Liver (tissue), 9 donors: ENCODE results near the gene DRG2. TPM values are rescaled to one million over a fixed set of nuclear protein-coding genes. Genes with fewer than 3 reads are reported as not detected.

Experiments
- DNase-seq: peaks from one replicate; pipeline ENCODE4 v3.0.0-alpha.2; 2017; ENCODE audit warnings: low spot score
- H3K27ac ChIP-seq, 2 donors: one replicate each; pipeline ENCODE4 v1.7.0; 2013; ENCODE audit warnings: inconsistent platforms in 2 of 2, low read length in 2 of 2, control low read depth in 1 of 2, low read depth in 1 of 2, mild to moderate bottlenecking in 1 of 2
- H3K27me3 ChIP-seq, 4 donors: one replicate each; pipeline versions ENCODE4 v1.6.1 to v1.7.0; 2013; ENCODE audit warnings: low read length in 3 of 4, inconsistent platforms in 1 of 4, mild to moderate bottlenecking in 1 of 4, moderate library complexity in 1 of 4; ENCODE audit not compliant: control insufficient read depth in 4 of 4, insufficient read depth in 4 of 4
- H3K36me3 ChIP-seq, 4 donors: one replicate each; pipeline versions ENCODE4 v1.6.1 to v1.7.0; 2013; ENCODE audit warnings: low read length in 3 of 4, mild to moderate bottlenecking in 3 of 4, low read depth in 1 of 4, moderate library complexity in 1 of 4; ENCODE audit not compliant: control insufficient read depth in 4 of 4, insufficient read depth in 3 of 4
- H3K4me1 ChIP-seq, 4 donors: one replicate each; pipeline versions ENCODE4 v1.6.1 to v1.7.0; 2013; ENCODE audit warnings: low read length in 3 of 4, mild to moderate bottlenecking in 3 of 4, moderate library complexity in 1 of 4; ENCODE audit not compliant: control insufficient read depth in 4 of 4, insufficient read depth in 4 of 4
- H3K4me3 ChIP-seq, 3 donors: one replicate each; pipeline versions ENCODE4 v1.6.1 to v1.7.0; 2013; ENCODE audit warnings: low read length in 3 of 3, control low read depth in 1 of 3, low read depth in 1 of 3, mild to moderate bottlenecking in 1 of 3
- H3K9ac ChIP-seq, 2 donors: one replicate each; pipeline ENCODE4 v1.7.0; 2013; ENCODE audit warnings: low read length in 2 of 2, mild to moderate bottlenecking in 2 of 2, moderate library complexity in 2 of 2, control low read depth in 1 of 2, low read depth in 1 of 2
- H3K9me3 ChIP-seq, 4 donors: one replicate each; pipeline versions ENCODE4 v1.6.1 to v1.7.0; 2013; ENCODE audit warnings: low read length in 3 of 4; ENCODE audit not compliant: control insufficient read depth in 4 of 4
- FOXA2 ChIP-seq: IDR thresholded peaks from 2 replicates; pipeline ENCODE4 v1.6.1; 2016; ENCODE audit warnings: antibody characterized with exemption
- HNF4A ChIP-seq, 2 donors: conservative IDR thresholded peaks; 2 replicates each; pipeline ENCODE4 v1.6.1; 2016; ENCODE audit warnings: antibody characterized with exemption in 2 of 2, mild to moderate bottlenecking in 2 of 2
- HNF4G ChIP-seq: IDR thresholded peaks from 2 replicates; pipeline ENCODE4 v1.6.1; 2016; ENCODE audit warnings: antibody characterized with exemption
- JUND ChIP-seq, 2 donors: IDR thresholded peaks; 2 replicates each; pipeline ENCODE4 v1.6.1; 2016; ENCODE audit warnings: antibody characterized with exemption in 2 of 2
- NR2F2 ChIP-seq: IDR thresholded peaks from 2 replicates; pipeline ENCODE4 v1.6.1; 2016; ENCODE audit warnings: antibody characterized with exemption
- RAD21 ChIP-seq, 2 donors: IDR thresholded peaks; 2 replicates each; pipeline ENCODE4 v1.6.1; 2016; ENCODE audit warnings: antibody characterized with exemption in 2 of 2, mild to moderate bottlenecking in 2 of 2
- RXRA ChIP-seq, 2 donors: IDR thresholded peaks; 2 replicates each; pipeline ENCODE4 v1.6.1; 2017 to 2018; ENCODE audit warnings: antibody characterized with exemption in 2 of 2, mild to moderate bottlenecking in 1 of 2
- SP1 ChIP-seq: IDR thresholded peaks from 2 replicates; pipeline ENCODE4 v1.6.1; 2018; ENCODE audit warnings: antibody characterized with exemption, mild to moderate bottlenecking
- TAF1 ChIP-seq: conservative IDR thresholded peaks from 2 replicates; pipeline ENCODE4 v1.6.1; 2016; ENCODE audit warnings: antibody characterized with exemption, mild to moderate bottlenecking
- YY1 ChIP-seq: IDR thresholded peaks from 2 replicates; pipeline ENCODE4 v1.6.1; 2016; ENCODE audit warnings: antibody characterized with exemption, mild to moderate bottlenecking
- WGBS: extraction: QIAGEN DNeasy Blood & Tissue Kit; methylation state at CpG from one replicate; pipeline ENCODE4 v1.1.7; 2013; 5-methylcytosine and 5-hydroxymethylcytosine counted together
- polyA plus RNA-seq, 2 donors: library from polyadenylated mRNA; stranded (reverse) in 1 of 2; unstranded in 1 of 2; fragments of 200-250 nt in 1 of 2; fragments of >200 nt in 1 of 2; fragmentation: Nextera tagmentation in 1 of 2; extraction: Ambion mirVana in 1 of 2; gene quantifications; one replicate each; pipeline versions ENCODE4 v1.2.1 to v1.2.3, GENCODE V29; 2013 to 2015
- total RNA-seq, 2 donors: library from RNA; depleted of rRNA; stranded (reverse); fragments of >200 nt; gene quantifications; one replicate each; pipeline ENCODE4 v1.2.3, GENCODE V29; 2014
- TF ChIP-seq, protein P1 (sequence below): fragments of 150-350 bp; IDR thresholded peaks from 2 replicates; pipeline ENCODE4 v1.5.1; 2017; ENCODE audit warnings: improper control_type of control experiment, low read depth, low read length; ENCODE audit not compliant: missing input control
- TF ChIP-seq, protein P2 (sequence below): IDR thresholded peaks from 2 replicates; pipeline ENCODE4 v1.6.1; 2016; ENCODE audit warnings: antibody characterized with exemption
- TF ChIP-seq, protein P3 (sequence below): IDR thresholded peaks from 2 replicates; pipeline ENCODE4 v1.6.1; 2016; ENCODE audit warnings: antibody characterized with exemption
- TF ChIP-seq, protein P4 (sequence below): IDR thresholded peaks from 2 replicates; pipeline ENCODE4 v1.6.1; 2016; ENCODE audit warnings: antibody characterized with exemption, mild to moderate bottlenecking
- donor health status: healthy.
- donor health status: healthy.
- donor health status: healthy.
- donor health status: healthy.
- donor health status: healthy.

DRG2 gene
- total and polyA plus RNA-seq, 4 donors = 10.9 to 24.9 (median 18.6) TPM

DNA sequence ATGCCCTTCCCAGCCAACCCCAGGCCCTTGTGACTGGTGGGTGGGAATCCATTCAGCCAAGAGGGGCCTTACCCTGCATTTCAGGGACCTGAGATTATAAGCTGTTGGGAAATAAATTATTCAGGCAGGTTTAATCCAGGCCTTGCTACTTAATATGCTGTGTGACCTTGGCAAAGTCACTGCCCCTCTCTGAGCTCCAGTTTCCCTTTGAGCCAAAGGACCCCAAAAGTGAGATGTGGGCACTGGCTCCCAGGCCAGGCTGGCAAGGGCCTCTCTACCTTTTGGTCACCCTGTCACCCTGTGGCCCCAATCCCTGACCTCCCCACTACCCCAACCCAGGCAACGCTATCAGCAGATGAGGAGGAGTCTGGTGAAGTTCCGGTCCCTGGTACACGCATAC lies 54.7 kb downstream of the DRG2 start (continued):
- TF ChIP-seq, protein P1, sequence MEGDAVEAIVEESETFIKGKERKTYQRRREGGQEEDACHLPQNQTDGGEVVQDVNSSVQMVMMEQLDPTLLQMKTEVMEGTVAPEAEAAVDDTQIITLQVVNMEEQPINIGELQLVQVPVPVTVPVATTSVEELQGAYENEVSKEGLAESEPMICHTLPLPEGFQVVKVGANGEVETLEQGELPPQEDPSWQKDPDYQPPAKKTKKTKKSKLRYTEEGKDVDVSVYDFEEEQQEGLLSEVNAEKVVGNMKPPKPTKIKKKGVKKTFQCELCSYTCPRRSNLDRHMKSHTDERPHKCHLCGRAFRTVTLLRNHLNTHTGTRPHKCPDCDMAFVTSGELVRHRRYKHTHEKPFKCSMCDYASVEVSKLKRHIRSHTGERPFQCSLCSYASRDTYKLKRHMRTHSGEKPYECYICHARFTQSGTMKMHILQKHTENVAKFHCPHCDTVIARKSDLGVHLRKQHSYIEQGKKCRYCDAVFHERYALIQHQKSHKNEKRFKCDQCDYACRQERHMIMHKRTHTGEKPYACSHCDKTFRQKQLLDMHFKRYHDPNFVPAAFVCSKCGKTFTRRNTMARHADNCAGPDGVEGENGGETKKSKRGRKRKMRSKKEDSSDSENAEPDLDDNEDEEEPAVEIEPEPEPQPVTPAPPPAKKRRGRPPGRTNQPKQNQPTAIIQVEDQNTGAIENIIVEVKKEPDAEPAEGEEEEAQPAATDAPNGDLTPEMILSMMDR = no peak

DNA sequence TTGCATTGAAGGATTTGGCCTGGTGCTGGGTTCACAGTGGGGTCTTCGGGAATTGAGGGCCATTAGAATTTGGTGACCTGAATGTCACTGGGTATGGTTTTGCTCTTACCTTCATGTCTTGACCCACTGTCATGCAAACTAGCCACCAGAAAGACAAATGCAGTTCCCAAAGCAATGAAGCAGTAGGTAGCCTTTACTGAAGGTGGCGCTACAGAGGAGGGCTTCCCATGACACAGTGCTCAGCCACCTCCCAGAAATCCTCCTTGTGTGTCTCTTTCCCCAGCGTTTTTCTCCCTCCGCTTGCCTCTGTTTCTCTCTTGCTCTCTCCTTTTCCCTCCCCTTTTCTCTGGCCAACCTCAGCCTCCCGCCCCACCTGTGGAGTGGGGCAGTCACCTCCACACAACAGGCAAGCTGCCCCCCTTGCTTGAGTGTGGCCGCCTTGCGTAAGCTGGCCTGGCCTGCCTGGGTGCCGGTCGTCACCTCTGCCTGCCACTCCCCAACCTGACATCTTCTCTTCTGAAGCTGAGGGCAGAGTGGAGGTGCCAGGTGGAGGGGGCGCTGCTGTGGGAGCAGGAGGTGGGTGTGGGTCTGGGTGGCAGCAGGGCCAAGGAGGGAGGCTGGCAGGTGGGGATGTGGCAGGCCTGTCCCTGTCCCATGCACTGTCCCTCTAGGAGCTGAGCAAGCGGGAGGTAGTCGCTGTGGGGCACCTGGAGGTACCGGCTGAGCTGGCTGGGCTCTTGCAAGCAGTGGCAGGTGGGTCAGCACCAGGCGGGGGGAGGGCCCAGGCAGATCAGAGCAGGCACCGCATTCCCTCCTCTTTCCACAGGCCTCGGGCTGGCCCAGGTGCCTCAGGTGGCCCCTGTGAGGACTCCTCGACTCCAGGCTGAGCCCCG lies 55.5 kb downstream of the DRG2 start:
- Histone ChIP-seq H3K9me3 (no peaks in the 10 kb centered on the region), H3K4me3 (no peak overlapping the region), H3K36me3 (no peaks in the 10 kb centered on the region), H3K27ac (no peak overlapping the region), H3K9ac (no peak overlapping the region), H3K4me1 (peaks cover 7 to 27% (median 24%) of the 10 kb centered on the region in 4 donors), H3K27me3 (no peaks in the 10 kb centered on the region)
- no peak for DNase-seq
- TF ChIP-seq, protein P2, sequence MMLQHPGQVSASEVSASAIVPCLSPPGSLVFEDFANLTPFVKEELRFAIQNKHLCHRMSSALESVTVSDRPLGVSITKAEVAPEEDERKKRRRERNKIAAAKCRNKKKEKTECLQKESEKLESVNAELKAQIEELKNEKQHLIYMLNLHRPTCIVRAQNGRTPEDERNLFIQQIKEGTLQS = no peak
- TF ChIP-seq RXRA (IDR thresholded peaks at IDR 0.05) (no peak), YY1 (no peak), JUND (IDR thresholded peaks at IDR 0.05) (no peak), RAD21 (IDR thresholded peaks at IDR 0.05) (no peak), NR2F2 (no peak), TAF1 (no peak), FOXA2 (no peak)
- TF ChIP-seq, protein P3, sequence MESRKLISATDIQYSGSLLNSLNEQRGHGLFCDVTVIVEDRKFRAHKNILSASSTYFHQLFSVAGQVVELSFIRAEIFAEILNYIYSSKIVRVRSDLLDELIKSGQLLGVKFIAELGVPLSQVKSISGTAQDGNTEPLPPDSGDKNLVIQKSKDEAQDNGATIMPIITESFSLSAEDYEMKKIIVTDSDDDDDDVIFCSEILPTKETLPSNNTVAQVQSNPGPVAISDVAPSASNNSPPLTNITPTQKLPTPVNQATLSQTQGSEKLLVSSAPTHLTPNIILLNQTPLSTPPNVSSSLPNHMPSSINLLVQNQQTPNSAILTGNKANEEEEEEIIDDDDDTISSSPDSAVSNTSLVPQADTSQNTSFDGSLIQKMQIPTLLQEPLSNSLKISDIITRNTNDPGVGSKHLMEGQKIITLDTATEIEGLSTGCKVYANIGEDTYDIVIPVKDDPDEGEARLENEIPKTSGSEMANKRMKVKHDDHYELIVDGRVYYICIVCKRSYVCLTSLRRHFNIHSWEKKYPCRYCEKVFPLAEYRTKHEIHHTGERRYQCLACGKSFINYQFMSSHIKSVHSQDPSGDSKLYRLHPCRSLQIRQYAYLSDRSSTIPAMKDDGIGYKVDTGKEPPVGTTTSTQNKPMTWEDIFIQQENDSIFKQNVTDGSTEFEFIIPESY = no peak
- TF ChIP-seq, protein P4, sequence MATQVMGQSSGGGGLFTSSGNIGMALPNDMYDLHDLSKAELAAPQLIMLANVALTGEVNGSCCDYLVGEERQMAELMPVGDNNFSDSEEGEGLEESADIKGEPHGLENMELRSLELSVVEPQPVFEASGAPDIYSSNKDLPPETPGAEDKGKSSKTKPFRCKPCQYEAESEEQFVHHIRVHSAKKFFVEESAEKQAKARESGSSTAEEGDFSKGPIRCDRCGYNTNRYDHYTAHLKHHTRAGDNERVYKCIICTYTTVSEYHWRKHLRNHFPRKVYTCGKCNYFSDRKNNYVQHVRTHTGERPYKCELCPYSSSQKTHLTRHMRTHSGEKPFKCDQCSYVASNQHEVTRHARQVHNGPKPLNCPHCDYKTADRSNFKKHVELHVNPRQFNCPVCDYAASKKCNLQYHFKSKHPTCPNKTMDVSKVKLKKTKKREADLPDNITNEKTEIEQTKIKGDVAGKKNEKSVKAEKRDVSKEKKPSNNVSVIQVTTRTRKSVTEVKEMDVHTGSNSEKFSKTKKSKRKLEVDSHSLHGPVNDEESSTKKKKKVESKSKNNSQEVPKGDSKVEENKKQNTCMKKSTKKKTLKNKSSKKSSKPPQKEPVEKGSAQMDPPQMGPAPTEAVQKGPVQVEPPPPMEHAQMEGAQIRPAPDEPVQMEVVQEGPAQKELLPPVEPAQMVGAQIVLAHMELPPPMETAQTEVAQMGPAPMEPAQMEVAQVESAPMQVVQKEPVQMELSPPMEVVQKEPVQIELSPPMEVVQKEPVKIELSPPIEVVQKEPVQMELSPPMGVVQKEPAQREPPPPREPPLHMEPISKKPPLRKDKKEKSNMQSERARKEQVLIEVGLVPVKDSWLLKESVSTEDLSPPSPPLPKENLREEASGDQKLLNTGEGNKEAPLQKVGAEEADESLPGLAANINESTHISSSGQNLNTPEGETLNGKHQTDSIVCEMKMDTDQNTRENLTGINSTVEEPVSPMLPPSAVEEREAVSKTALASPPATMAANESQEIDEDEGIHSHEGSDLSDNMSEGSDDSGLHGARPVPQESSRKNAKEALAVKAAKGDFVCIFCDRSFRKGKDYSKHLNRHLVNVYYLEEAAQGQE = no peak
- WGBS = 84% methylated on average over 18 of the region's 18 CpGs

DNA sequence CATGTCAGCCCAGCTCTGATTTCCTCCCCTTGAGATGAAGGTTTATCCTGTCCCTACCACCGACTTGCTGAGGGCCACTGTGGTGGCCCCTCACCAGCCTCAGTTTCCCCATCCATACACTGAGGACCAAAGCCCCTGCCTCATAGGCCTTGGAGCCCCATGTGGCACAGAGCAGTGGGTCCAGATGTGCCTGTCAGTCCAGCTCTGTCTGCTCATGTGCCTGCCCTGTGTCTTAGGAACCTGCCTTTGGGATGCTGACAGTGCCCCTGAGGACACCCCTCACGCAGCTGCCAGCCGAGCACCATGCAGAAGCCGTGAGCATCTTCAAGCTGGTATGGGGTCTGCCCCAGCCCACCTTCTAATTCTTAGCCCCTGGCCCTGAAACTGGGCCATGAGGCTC lies 56.5 kb downstream of the DRG2 start:
- Histone ChIP-seq H3K27me3 (no peaks in the 10 kb centered on the region), H3K4me3 (no peak overlapping the region), H3K27ac (no peak overlapping the region), H3K4me1 (peaks cover 2 to 19% (median 15%) of the 10 kb centered on the region in 4 donors), H3K9me3 (no peaks in the 10 kb centered on the region), H3K36me3 (no peaks in the 10 kb centered on the region), H3K9ac (no peak overlapping the region)
- 93% methylated on average over 4 of the region's 4 CpGs for WGBS
- TF ChIP-seq HNF4A (conservative IDR thresholded peaks at IDR 0.05) = no peak
- TF ChIP-seq, protein P4 = no peak
- TF ChIP-seq, protein P1 = no peak
- TF ChIP-seq NR2F2 = no peak
- no peak for TF ChIP-seq JUND (IDR thresholded peaks at IDR 0.05)
- TF ChIP-seq SP1 = no peak
- TF ChIP-seq HNF4G = no peak
- no peak for TF ChIP-seq FOXA2
- TF ChIP-seq RAD21 (IDR thresholded peaks at IDR 0.05) = no peak
- no peak for TF ChIP-seq RXRA (IDR thresholded peaks at IDR 0.05)
- DNase-seq = no peak
